Kasumi-1 (cell line): ENCODE data around the gene LILRB4.
A peak's percentile ranks its signal among the peaks of the same experiment; 100 is the strongest.
"Not testable (repeated sequence)": the region's sequence is repeated elsewhere in the genome, so short reads cannot be mapped to it uniquely, and the experiment has no call there.

Experiments used
- DNase-seq, 2 experiments: peaks; one replicate each; lab custom pipeline; 2025; lab: John Stamatoyannopoulos, UW

The LILRB4 gene

DNA sequence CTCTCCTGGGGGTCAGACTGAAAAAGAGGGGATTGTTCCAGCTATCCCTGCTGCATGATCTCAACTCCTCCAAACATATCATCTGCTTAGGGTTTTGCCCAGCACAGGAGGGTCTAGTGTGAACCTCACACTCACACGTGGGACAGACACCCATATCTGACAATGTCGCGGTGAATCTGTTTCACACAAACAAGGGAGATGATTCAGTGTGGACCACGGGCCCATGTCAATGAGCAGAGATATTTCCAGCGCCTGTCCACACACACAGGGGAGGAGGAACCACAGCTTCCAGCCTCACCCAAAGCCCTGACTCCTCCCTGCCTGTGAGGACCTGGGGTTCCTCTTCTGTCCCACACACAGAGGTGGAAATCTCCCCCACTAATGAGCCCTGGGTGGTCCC lies 31.9 kb downstream of the LILRB4 start:
- no peak for DNase-seq

DNA sequence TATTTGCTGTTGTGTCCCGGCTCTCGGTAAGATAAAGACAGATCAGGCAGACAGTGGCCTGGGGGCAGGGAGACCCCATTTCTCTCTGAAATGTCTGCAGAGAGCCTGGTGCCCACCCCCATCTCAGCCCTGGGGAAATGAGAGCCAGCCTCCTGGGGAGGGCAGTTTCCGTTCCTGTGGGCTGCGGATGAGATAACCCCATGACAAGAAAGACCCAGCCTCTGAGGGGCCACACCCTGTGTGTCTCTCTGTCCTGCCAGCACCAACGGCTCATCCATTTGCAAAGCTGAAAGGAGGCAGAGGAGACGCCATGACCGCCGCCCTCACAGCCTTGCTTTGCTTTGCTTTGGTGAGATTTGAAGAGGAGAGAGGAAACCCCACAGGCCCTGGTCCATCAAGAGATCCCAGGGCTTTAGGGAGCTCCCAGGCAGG lies 33.3 kb downstream of the LILRB4 start:
- DNase-seq, result no peak

DNA sequence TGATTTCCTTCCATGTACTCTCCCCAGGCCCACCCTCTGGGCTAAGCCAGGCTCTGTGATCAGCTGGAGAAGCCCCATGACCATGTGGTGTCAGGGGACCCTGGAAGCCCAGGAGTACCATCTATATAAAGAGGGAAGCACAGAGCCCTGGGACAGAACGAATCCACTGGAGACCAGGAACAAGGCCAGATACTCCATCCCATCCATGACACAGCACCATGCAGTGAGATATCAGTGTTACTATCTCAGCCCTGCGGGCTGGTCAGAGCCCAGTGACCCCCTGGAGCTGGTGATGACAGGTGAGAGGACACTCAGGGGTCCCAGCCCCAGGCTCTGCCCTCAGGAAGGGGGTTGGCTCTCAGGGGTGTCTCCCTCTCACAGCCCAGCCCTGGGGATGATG lies 34.0 kb downstream of the LILRB4 start:
- DNase-seq, result no peak

DNA sequence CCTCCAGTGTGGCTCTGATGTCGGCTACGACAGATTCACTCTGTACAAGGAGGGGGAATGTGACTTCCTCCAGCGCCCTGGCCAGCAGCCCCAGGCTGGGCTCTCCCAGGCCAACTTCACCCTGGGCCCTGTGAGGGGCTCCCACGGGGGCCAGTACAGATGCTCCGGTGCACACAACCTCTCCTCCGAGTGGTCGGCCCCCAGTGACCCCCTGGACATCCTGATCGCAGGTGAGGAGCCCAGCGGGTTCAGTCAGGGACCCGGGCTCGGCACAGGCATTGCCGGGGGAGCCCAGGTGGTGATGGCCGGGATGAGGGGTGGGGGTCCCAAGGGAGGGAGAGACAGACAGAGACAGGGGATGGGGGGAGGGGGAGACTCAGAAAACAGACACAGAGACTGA lies 34.9 kb downstream of the LILRB4 start:
- not testable (repeated sequence) for DNase-seq

DNA sequence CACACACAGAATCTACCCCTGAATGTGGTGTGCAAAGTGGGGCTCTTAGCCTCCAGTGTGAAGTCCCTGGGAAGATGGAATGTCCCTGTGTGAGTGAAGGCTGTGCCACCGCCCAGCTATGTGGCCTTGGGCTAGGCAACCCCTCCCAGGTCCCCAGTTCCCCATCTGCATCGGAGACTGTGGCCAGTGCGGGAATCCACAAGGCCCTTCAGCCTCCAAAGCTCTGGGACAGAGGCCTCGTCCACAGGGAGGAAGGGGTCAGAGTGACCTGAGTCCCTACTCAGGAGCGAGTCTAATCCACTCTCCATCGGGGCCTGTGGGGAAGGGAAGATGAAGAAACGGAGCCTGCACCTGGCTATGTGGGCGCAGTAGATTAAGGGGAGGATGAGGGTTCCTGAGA lies 42.1 kb downstream of the LILRB4 start:
- no peak for DNase-seq

DNA sequence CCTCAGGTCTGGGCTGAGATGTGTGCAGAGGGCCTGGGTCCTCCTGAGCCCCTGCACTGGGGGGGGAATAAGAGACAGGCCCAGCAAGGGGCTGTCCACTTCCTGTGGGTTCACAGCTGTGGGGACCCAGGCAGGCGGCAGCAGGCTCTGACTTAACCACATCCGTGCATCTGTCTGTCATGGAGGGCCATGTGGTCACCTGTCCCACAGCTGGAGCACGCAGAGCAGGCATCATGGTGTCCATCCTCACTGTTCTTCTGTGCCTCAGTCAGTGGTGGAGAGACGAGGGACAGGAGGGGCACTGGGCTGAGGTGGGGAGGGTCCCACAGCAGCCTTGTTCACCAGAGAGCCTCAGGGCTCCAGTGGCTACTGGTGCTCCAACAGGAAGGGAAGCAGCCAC lies 45.2 kb downstream of the LILRB4 start:
- no peak for DNase-seq

DNA sequence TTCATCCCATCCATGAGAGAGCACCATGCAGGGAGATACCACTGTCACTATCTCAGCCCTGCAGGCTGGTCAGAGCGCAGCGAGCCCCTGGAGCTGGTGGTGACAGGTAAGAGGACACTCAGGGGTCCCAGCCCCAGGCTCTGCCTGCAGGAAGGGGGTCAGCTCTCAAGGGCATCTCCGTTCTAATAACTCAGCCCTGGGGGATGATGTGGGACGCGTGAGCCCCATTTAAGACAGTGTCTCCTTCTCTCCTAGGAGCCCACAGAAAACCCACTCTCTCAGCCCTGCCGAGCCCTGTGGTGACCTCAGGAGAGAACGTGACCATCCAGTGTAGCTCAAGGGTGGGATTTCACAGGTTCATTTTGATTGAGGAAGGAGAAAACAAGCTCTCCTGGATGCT lies 46.0 kb downstream of the LILRB4 start:
- peak in 1 of 2 experiments; percentile 92 for DNase-seq

DNA sequence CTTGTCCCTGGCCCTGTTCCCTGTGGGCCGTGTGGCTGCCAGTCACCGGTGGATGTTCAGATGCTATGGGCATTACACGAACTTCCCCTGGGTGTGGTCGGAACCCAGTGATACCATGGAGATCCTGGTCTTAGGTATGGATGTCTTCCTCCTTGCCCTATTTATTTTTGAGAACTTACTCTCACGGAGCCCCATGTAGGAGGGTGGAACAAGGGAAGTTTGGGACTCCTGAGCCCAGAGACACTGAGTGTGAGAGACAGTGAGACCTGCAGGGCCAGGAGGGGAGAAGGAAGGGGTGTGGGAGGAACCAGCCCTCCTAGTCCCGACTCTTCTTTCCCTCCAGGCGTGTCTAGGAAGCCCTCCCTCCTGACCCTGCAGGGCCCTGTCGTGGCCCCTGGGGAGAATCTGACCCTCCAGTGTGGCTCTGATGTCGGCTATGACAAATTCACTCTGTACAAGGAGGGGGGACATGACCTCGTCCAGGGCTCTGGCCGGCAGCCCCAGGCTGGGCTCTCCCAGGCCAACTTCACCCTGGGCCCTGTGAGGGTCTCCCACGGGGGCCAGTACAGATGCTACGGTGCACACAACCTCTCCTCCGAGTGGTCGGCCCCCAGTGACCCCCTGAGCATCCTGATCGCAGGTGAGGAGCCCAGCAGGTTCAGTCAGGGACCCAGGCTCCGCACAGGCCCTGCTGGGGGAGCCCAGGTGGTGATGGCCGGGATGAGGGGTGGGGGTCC lies 46.6 kb downstream of the LILRB4 start:
- no peak for DNase-seq

DNA sequence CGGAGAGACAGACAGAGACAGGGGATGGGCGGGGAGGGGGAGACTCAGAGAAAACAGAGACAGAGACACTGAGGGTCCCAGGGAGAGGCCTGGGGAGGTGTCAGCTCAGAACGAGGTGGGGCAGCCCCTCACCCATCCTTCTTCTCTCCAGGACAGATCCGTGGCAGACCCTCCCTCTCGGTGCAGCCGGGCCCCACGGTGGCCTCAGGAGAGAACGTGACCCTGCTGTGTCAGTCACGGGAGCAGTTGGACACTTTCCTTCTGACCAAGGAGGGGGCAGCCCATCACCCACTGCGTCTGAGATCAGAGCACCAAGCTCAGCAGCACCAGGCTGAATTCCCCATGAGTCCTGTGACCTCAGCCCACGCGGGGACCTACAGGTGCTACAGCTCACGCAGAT lies 47.2 kb downstream of the LILRB4 start:
- DNase-seq, result not testable (repeated sequence)
